Left renal pelvis (tissue), 4 donors: ENCODE data around the gene TNFRSF14. TPM values are rescaled to one million over a fixed set of nuclear protein-coding genes. Genes with fewer than 3 reads are reported as not detected.

Experiments used
- DNase-seq, 4 donors: peaks; one replicate each; pipeline ENCODE4 v3.0.0-alpha.2; 2013; ENCODE audit warnings: low read depth in 4 of 4, low spot score in 3 of 4
- polyA plus RNA-seq, 4 donors: library from polyadenylated mRNA; unstranded; fragments of 120-200 nt; gene quantifications; one replicate each; pipeline ENCODE4 v1.2.1, GENCODE V29; 2013; ENCODE audit not compliant: insufficient read length in 4 of 4

TNFRSF14 gene
- polyA plus RNA-seq, 4 donors, result 15.9 to 26.3 (median 20.2) TPM

GRCh38 chr1:2597441-2598328 is 41.5 kb downstream of the TNFRSF14 start:
- DNase-seq, result no peak

- DNase-seq, result no peak
These were observed 42.3 kb downstream of the TNFRSF14 start for GRCh38 chr1:2598329-2598931.

GRCh38 chr1:2601721-2602303 is 45.6 kb downstream of the TNFRSF14 start:
- no peak for DNase-seq

- no peak for DNase-seq
These were observed 46.2 kb downstream of the TNFRSF14 start for GRCh38 chr1:2602311-2602835.

GRCh38 chr1:2602866-2603520 is 46.8 kb downstream of the TNFRSF14 start:
- DNase-seq, result no peak

- no peak for DNase-seq
These were observed 47.5 kb downstream of the TNFRSF14 start for GRCh38 chr1:2603521-2604155.

GRCh38 chr1:2604156-2604843 is 48.1 kb downstream of the TNFRSF14 start:
- DNase-seq, result no peak

GRCh38 chr1:2604844-2605508 is 48.8 kb downstream of the TNFRSF14 start:
- DNase-seq, result no peak

GRCh38 chr1:2605509-2606395 is 49.6 kb downstream of the TNFRSF14 start:
- DNase-seq, result no peak

- no peak for DNase-seq
These were observed 50.3 kb downstream of the TNFRSF14 start for GRCh38 chr1:2606396-2606880.

GRCh38 chr1:2606881-2607621 is 50.9 kb downstream of the TNFRSF14 start:
- no peak for DNase-seq

GRCh38 chr1:2607641-2608091 is 51.5 kb downstream of the TNFRSF14 start:
- DNase-seq, result no peak

- no peak for DNase-seq
These were observed 53.3 kb downstream of the TNFRSF14 start for GRCh38 chr1:2609319-2610035.

- DNase-seq, result no peak
These were observed 54.1 kb downstream of the TNFRSF14 start for GRCh38 chr1:2610036-2610959.

- DNase-seq, result no peak
These were observed 54.9 kb downstream of the TNFRSF14 start for GRCh38 chr1:2611031-2611501.
